ENCODE measurements around the gene PSIP1. TPM values are rescaled to one million over a fixed set of nuclear protein-coding genes. Genes with fewer than 3 reads are reported as not detected.
A peak's percentile ranks its signal among the peaks of the same experiment; 100 is the strongest.

The PSIP1 gene
- total and polyA plus RNA-seq, 9 of the 15 experiments (the other 6 are each of a cell fraction or from before 2014, with no cell fraction given), result 18.8 to 119 (median 59.9) TPM

- TF ChIP-seq POLR2G (IDR thresholded peaks at IDR 0.05; ENCODE audit: low read depth, low read length) (peak; percentile 95), PKNOX1 (IDR thresholded peaks at IDR 0.05) (peak; percentile 57), RBBP5 (IDR thresholded peaks at IDR 0.05; ENCODE audit: borderline replicate concordance, insufficient read depth, low read length, poor library complexity, severe bottlenecking) (peak; percentile 87), MBD2 (IDR thresholded peaks at IDR 0.05; ENCODE audit: borderline replicate concordance, low read depth) (peak; percentile 89), GTF2A2 (tag; IDR thresholded peaks at IDR 0.05) (no peak), BCOR (IDR thresholded peaks at IDR 0.05) (peak; percentile 39; the same call in 1 of the 2 replicates), ETV1 (tag; conservative IDR thresholded peaks at IDR 0.05; ENCODE audit: low read depth) (peak; percentile 24; the same call in 1 of the 2 replicates), CEBPZ (IDR thresholded peaks at IDR 0.05; ENCODE audit: borderline replicate concordance, low read depth, low read length) (no peak), NBN (IDR thresholded peaks at IDR 0.05; ENCODE audit: low read depth) (peak; percentile 27; the same call in 1 of the 2 replicates), GTF2E2 (tag; IDR thresholded peaks at IDR 0.05) (peak; percentile 48; the same call in 1 of the 2 replicates), SREBF1 (IDR thresholded peaks at IDR 0.05; ENCODE audit: borderline replicate concordance, low read depth, low read length) (peak; percentile 83), L3MBTL2 (IDR thresholded peaks at IDR 0.05) (peak; percentile 80), KLF16 (IDR thresholded peaks at IDR 0.05) (0 out of 2 replicates have a peak, but pooled peaks have one; percentile 1), SP2 (IDR thresholded peaks at IDR 0.05; ENCODE audit: extremely low read depth, low read depth, low read length, poor library complexity, severe bottlenecking) (no peak)
Measured at GRCh38 chr9:15510789-15511575, at the start of gene PSIP1 (continued).

Measured in K562 (cell line).